ENCODE measurements around the gene GSAP. TPM values are rescaled to one million over a fixed set of nuclear protein-coding genes. Genes with fewer than 3 reads are reported as not detected.

Gene GSAP
- total and polyA plus RNA-seq, 9 donors, result 4.0 to 19.4 (median 11.2) TPM

GRCh38 chr7:77330169-77330882 lies 85.8 kb downstream of the GSAP start:
- DNase-seq, result no peak
- Histone ChIP-seq H3K27ac (no peak overlapping the region), H3K9me3 (no peaks in the 10 kb centered on the region), H3K27me3 (no peaks in the 10 kb centered on the region), H3K36me3 (no peaks in the 10 kb centered on the region), H3K4me1 (ENCODE audit: insufficient read depth) (peaks cover 14% of the 10 kb centered on the region), H3K4me3 (no peak overlapping the region)
- TF ChIP-seq POLR2A (IDR thresholded peaks at IDR 0.05) (no peak), EP300 (IDR thresholded peaks at IDR 0.05) (no peak)
- TF ChIP-seq, protein P1, sequence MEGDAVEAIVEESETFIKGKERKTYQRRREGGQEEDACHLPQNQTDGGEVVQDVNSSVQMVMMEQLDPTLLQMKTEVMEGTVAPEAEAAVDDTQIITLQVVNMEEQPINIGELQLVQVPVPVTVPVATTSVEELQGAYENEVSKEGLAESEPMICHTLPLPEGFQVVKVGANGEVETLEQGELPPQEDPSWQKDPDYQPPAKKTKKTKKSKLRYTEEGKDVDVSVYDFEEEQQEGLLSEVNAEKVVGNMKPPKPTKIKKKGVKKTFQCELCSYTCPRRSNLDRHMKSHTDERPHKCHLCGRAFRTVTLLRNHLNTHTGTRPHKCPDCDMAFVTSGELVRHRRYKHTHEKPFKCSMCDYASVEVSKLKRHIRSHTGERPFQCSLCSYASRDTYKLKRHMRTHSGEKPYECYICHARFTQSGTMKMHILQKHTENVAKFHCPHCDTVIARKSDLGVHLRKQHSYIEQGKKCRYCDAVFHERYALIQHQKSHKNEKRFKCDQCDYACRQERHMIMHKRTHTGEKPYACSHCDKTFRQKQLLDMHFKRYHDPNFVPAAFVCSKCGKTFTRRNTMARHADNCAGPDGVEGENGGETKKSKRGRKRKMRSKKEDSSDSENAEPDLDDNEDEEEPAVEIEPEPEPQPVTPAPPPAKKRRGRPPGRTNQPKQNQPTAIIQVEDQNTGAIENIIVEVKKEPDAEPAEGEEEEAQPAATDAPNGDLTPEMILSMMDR (IDR thresholded peaks at IDR 0.05), result no peak
- WGBS, 3 donors, result 79 to 83% (median 82%) methylated on average over 6 of the region's 6 CpGs
- intact Hi-C loops (cut with DNase I), result no loop called here

DNA sequence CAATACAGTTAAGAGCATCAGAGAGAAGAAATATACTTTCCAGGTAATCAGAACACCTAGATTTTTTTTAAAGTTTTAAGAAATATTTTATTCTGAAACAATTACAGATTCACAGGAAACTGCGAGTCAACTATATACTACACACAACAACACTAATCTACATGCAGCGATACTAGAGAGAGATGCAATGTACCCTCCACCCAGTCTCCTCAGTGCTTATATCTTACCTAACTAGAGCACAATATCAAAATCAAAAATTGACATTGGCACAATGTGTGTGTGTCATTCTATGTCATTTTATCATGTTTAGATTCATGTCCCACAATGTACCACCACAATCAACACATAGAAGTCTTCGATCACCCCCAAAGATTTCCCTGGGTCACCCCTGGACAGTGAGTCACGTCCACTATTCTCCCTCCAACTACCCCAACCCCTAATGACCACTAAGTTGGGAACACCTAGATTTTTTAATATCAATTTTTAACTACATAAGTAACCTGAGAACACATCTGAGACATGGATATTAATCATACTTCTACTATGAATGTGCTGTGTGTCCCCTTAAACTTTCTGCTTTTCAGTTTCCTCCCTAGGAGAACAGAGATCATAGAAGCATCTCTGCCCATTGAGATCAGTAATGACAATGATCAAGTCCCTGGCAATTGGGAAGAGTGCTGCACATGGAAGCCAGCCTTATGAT lies 86.5 kb downstream of the GSAP start:
- no peak for DNase-seq
- intact Hi-C loops (cut with DNase I), result loop anchor here in 1 of 4 donors (10.0 kb wide), 1 partner anchor 65 kb away; no protein-coding TSS in a partner anchor
- H3K27me3 ChIP-seq, result no peaks in the 10 kb centered on the region
- H3K4me1 ChIP-seq (ENCODE audit: insufficient read depth), result peaks cover 12% of the 10 kb centered on the region
- TF ChIP-seq POLR2A (IDR thresholded peaks at IDR 0.05) (no peak), EP300 (IDR thresholded peaks at IDR 0.05) (no peak)
- TF ChIP-seq, protein P1 (IDR thresholded peaks at IDR 0.05), result no peak
- no peaks in the 10 kb centered on the region for H3K9me3 ChIP-seq
- H3K36me3 ChIP-seq, result no peaks in the 10 kb centered on the region
- no peak overlapping the region for H3K27ac ChIP-seq
- H3K4me3 ChIP-seq, result no peak overlapping the region
- 88 to 94% (median 89%) methylated on average over 4 of the region's 4 CpGs for WGBS, 3 donors

DNA sequence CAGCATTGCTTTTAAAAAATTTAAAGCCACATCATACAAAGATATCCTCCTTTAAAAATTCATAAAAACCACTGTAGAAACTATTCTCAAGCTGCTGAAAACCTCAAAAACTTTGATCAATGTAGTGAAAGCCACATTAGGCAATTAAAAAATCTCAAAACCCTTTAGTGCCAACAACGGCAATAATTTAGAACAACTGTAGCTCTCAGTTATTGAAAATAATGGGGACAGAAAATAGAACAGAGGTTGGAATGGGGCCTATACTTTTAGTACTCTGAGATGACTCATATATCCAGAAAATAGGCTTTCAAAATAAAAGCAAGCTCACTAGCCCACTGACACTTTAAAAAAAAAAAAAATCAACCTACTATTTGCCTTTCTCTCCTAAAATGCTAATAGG lies 87.5 kb downstream of the GSAP start:
- H3K27ac ChIP-seq, result peak overlapping the region in 1 of 2 donors; percentile 46
- intact Hi-C loops (cut with DNase I), result loop anchor here in 1 of 4 donors (10.0 kb wide), 1 partner anchor 64 kb away; no protein-coding TSS in a partner anchor
- H3K4me1 ChIP-seq (ENCODE audit: insufficient read depth), result peaks cover 12% of the 10 kb centered on the region

DNA sequence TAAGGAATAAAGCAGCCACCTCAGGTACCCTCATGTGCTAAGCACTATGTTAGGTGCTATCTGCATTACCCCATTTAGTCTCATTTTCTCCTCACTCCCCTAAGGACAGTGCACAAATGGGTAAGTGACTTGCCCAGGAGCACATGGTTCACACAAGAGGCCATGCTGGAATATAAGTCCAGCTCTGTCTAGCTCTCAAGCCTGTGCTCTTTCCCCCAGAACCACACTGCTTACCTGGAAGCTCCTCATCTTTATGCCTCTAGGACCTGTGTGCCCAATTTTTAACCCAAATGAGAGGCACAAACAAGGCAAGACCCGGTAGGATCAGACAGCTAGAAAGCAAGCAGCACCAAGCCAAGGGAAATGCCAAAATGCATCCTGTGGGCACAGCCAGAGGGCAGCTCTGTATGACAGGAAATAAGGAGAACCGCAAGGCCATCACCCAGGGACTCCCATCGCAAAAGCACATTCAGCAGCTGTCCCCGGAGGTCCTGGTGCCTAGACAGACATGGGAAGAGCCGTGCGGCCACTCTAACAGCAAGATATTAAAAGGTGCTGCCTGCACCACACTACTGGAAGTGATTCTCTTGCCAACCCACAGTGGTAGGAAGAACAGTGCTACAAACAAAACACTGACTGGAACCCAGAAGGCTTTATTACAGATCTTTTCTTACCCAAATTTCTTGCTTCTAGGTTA lies 88.1 kb downstream of the GSAP start:
- no peaks in the 10 kb centered on the region for H3K36me3 ChIP-seq
- no peak overlapping the region for H3K4me3 ChIP-seq
- peak overlapping the region in 1 of 2 donors; percentile 46 for H3K27ac ChIP-seq
- intact Hi-C loops (cut with DNase I), result loop anchor here in 1 of 4 donors (10.0 kb wide), 1 partner anchor 63 kb away; no protein-coding TSS in a partner anchor
- peaks cover 12% of the 10 kb centered on the region for H3K4me1 ChIP-seq (ENCODE audit: insufficient read depth)
- no peaks in the 10 kb centered on the region for H3K27me3 ChIP-seq
- TF ChIP-seq, protein P1 (IDR thresholded peaks at IDR 0.05), result no peak
- TF ChIP-seq POLR2A (IDR thresholded peaks at IDR 0.05) (no peak), EP300 (IDR thresholded peaks at IDR 0.05) (no peak)
- no peaks in the 10 kb centered on the region for H3K9me3 ChIP-seq
- peak in 1 of 5 donors; percentile 29 for DNase-seq
- WGBS, 3 donors, result 28 to 45% (median 42%) methylated on average over 6 of the region's 6 CpGs

More for the DNA sequence above, 87.5 kb downstream of the GSAP start:
- 0 to 3% (median 0%) methylated on average over 1 of the region's 1 CpG for WGBS, 3 donors
- no peaks in the 10 kb centered on the region for H3K36me3 ChIP-seq
- DNase-seq, result no peak
- no peaks in the 10 kb centered on the region for H3K27me3 ChIP-seq
- H3K9me3 ChIP-seq, result no peaks in the 10 kb centered on the region
- no peak overlapping the region for H3K4me3 ChIP-seq
- TF ChIP-seq, protein P1 (IDR thresholded peaks at IDR 0.05), result no peak
- TF ChIP-seq POLR2A (IDR thresholded peaks at IDR 0.05) (no peak), EP300 (IDR thresholded peaks at IDR 0.05) (no peak)

Data from ovary (tissue), 9 donors.